GM12874 (cell line): ENCODE data around the gene DVL1.

Source experiments
- TF ChIP-seq, protein P1 (sequence below): IDR thresholded peaks from 2 replicates; pipeline ENCODE4 v1.5.1; 2011; ENCODE audit warnings: low read depth, mild to moderate bottlenecking, control low read depth, low read length, moderate library complexity; ENCODE audit not compliant: insufficient read depth

The DVL1 gene

GRCh38 chr1:1335283-1335682, 13.9 kb downstream of the DVL1 start:
- TF ChIP-seq, protein P1, sequence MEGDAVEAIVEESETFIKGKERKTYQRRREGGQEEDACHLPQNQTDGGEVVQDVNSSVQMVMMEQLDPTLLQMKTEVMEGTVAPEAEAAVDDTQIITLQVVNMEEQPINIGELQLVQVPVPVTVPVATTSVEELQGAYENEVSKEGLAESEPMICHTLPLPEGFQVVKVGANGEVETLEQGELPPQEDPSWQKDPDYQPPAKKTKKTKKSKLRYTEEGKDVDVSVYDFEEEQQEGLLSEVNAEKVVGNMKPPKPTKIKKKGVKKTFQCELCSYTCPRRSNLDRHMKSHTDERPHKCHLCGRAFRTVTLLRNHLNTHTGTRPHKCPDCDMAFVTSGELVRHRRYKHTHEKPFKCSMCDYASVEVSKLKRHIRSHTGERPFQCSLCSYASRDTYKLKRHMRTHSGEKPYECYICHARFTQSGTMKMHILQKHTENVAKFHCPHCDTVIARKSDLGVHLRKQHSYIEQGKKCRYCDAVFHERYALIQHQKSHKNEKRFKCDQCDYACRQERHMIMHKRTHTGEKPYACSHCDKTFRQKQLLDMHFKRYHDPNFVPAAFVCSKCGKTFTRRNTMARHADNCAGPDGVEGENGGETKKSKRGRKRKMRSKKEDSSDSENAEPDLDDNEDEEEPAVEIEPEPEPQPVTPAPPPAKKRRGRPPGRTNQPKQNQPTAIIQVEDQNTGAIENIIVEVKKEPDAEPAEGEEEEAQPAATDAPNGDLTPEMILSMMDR = no peak

- TF ChIP-seq, protein P1 = no peak
These were observed 14.4 kb downstream of the DVL1 start for GRCh38 chr1:1334835-1335234.

DNA sequence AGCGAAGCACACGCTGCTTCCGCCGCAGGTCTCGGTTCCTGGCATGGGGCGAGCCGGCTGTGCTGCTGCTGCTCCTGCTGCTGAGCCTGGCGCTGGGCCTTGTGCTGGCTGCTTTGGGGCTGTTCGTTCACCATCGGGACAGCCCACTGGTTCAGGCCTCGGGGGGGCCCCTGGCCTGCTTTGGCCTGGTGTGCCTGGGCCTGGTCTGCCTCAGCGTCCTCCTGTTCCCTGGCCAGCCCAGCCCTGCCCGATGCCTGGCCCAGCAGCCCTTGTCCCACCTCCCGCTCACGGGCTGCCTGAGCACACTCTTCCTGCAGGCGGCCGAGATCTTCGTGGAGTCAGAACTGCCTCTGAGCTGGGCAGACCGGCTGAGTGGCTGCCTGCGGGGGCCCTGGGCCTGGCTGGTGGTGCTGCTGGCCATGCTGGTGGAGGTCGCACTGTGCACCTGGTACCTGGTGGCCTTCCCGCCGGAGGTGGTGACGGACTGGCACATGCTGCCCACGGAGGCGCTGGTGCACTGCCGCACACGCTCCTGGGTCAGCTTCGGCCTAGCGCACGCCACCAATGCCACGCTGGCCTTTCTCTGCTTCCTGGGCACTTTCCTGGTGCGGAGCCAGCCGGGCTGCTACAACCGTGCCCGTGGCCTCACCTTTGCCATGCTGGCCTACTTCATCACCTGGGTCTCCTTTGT, 15.5 kb downstream of the DVL1 start:
- TF ChIP-seq, protein P1 = no peak

DNA sequence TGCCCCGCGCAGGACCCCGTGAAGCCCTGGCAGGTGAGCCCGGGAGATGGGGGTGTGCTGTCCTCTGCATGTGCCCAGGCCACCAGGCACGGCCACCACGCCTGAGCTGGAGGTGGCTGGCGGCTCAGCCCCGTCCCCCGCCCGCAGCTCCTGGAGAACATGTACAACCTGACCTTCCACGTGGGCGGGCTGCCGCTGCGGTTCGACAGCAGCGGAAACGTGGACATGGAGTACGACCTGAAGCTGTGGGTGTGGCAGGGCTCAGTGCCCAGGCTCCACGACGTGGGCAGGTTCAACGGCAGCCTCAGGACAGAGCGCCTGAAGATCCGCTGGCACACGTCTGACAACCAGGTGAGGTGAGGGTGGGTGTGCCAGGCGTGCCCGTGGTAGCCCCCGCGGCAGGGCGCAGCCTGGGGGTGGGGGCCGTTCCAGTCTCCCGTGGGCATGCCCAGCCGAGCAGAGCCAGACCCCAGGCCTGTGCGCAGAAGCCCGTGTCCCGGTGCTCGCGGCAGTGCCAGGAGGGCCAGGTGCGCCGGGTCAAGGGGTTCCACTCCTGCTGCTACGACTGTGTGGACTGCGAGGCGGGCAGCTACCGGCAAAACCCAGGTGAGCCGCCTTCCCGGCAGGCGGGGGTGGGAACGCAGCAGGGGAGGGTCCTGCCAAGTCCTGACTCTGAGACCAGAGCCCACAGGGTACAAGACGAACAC, 16.3 kb downstream of the DVL1 start:
- TF ChIP-seq, protein P1 = no peak

- TF ChIP-seq, protein P1 = no peak
These were observed 17.0 kb downstream of the DVL1 start for GRCh38 chr1:1332031-1332755.

GRCh38 chr1:1331068-1331965, 17.9 kb downstream of the DVL1 start, which contains the start of gene TAS1R3:
TAS1R3 (plus strand) TSS chr1:1331280; CDS start chr1:1331346, 66 bp downstream.
- TF ChIP-seq, protein P1 = no peak
